H1 (cell line): ENCODE data around the gene ALPL. TPM values are rescaled to one million over a fixed set of nuclear protein-coding genes. Genes with fewer than 3 reads are reported as not detected.

Experiments used
- CTCF ChIA-PET: fragments of 300-600 bp; sonication (Branson Sonifier 250); formaldehyde crosslinking; loops from one replicate; lab custom pipeline; 2021; ENCODE audit not compliant: partially characterized antibody; lab: Charles Lee
- POLR2A ChIA-PET: fragments of 300-600 bp; sonication (Branson Sonifier 250); formaldehyde crosslinking; loops from one replicate; lab custom pipeline; 2021; ENCODE audit warnings: inconsistent platforms; ENCODE audit not compliant: partially characterized antibody; lab: Charles Lee
- DNase-seq, 2 experiments: peaks; one replicate each; pipeline versions ENCODE4 v3.0.0 to v3.0.0-alpha.2; 2010 to 2022; ENCODE audit warnings: low spot score in 2 of 2, low read depth in 1 of 2, mixed read lengths in 1 of 2
- FAIRE-seq: peaks from 2 replicates; lab custom pipeline; 2011; peaks lifted over from hg19 to GRCh38; lab: Jason Lieb, UNC
- H2AFZ ChIP-seq: 2 replicates; pipeline ENCODE4 v1.8.1; 2012; ENCODE audit warnings: low read length, inconsistent platforms
- H2AK5ac ChIP-seq: 2 replicates; pipeline ENCODE4 v1.6.1; 2013; ENCODE audit warnings: low read depth, low read length
- H2BK120ac ChIP-seq: replicated peaks from 2 replicates; pipeline ENCODE3; 2013; ENCODE audit warnings: low read depth, low read length, inconsistent platforms
- H2BK12ac ChIP-seq: 2 replicates; pipeline ENCODE4 v1.6.1; 2013; ENCODE audit warnings: low read depth, low read length
- H2BK15ac ChIP-seq: 2 replicates; pipeline ENCODE4 v1.6.1; 2013; ENCODE audit warnings: low read length
- H2BK20ac ChIP-seq: 2 replicates; pipeline ENCODE4 v1.6.1; 2013; ENCODE audit warnings: low read length
- H2BK5ac ChIP-seq: 2 replicates; pipeline ENCODE4 v1.6.1; 2013; ENCODE audit warnings: low read depth, low read length
- H3K14ac ChIP-seq: 2 replicates; pipeline ENCODE4 v1.6.1; 2013; ENCODE audit warnings: inconsistent platforms; ENCODE audit not compliant: insufficient read length
- H3K18ac ChIP-seq: 2 replicates; pipeline ENCODE4 v1.6.1; 2013; ENCODE audit warnings: low read length; ENCODE audit errors: extremely low read depth
- H3K23ac ChIP-seq: 2 replicates; pipeline ENCODE4 v1.6.1; 2013; ENCODE audit warnings: inconsistent platforms; ENCODE audit not compliant: insufficient read length
- H3K23me2 ChIP-seq: 2 replicates; pipeline ENCODE4 v1.6.1; 2013; ENCODE audit warnings: low read depth, low read length
- H3K27ac ChIP-seq: 2 replicates; pipeline ENCODE4 v1.6.1; 2011; ENCODE audit warnings: low read depth, low read length, inconsistent platforms
- H3K27me3 ChIP-seq, 4 experiments: replicated peaks in 1 of 4; 1 replicate in 1 of 4; 2 replicates in 3 of 4; pipeline versions ENCODE4 v1.6.1 to v1.8.1; 2011 to 2013; ENCODE audit warnings: low read length in 3 of 4, mild to moderate bottlenecking in 3 of 4, inconsistent platforms in 2 of 4, mixed read lengths in 2 of 4, moderate library complexity in 1 of 4; ENCODE audit not compliant: control insufficient read depth in 3 of 4, insufficient read depth in 3 of 4; ENCODE audit errors: extremely low read depth in 1 of 4
- H3K36me3 ChIP-seq, 4 experiments: 2 replicates each; pipeline versions ENCODE4 v1.6.1 to v1.8.1; 2011 to 2013; ENCODE audit warnings: mild to moderate bottlenecking in 4 of 4, low read length in 3 of 4, moderate library complexity in 2 of 4, control low read depth in 1 of 4, inconsistent platforms in 1 of 4; ENCODE audit not compliant: insufficient read depth in 4 of 4, control insufficient read depth in 2 of 4
- H3K4ac ChIP-seq: replicated peaks from 2 replicates; pipeline ENCODE3; 2013; ENCODE audit warnings: low read length, low read depth, mixed read lengths, inconsistent platforms; ENCODE audit not compliant: insufficient read length
- H3K4me1 ChIP-seq, 4 experiments: replicated peaks in 1 of 4; 1 replicate in 1 of 4; 2 replicates in 3 of 4; pipeline versions ENCODE4 v1.6.1 to v1.8.1; 2011 to 2013; ENCODE audit warnings: low read length in 3 of 4, inconsistent platforms in 2 of 4, mixed read lengths in 1 of 4; ENCODE audit not compliant: insufficient read depth in 4 of 4, control insufficient read depth in 3 of 4
- H3K4me2 ChIP-seq, 2 experiments: 2 replicates each; pipeline versions ENCODE4 v1.6.1 to v1.8.1; 2011 to 2013; ENCODE audit warnings: low read depth in 2 of 2, low read length in 2 of 2, control low read depth in 1 of 2, inconsistent platforms in 1 of 2, mild to moderate bottlenecking in 1 of 2; ENCODE audit not compliant: insufficient read depth in 1 of 2
- H3K4me3 ChIP-seq, 4 experiments: fragments of 200-600, 300-600 bp in 1 of 4; sonication (generic), shearing (Covaris generic), sonication (Bioruptor Twin) in 1 of 4; 2 replicates each; pipeline versions ENCODE4 v1.5.1 to v1.8.1; 2011 to 2016; ENCODE audit warnings: low read length in 4 of 4, low read depth in 3 of 4, control low read depth in 2 of 4, inconsistent platforms in 2 of 4, mild to moderate bottlenecking in 2 of 4, mixed read lengths in 1 of 4, moderate library complexity in 1 of 4; ENCODE audit not compliant: insufficient read depth in 2 of 4; ENCODE audit errors: extremely low read depth in 1 of 4
- H3K56ac ChIP-seq: replicated peaks from 2 replicates; pipeline ENCODE3; 2013; ENCODE audit warnings: low read depth, mild to moderate bottlenecking, mixed read lengths, low read length, inconsistent platforms; ENCODE audit not compliant: insufficient read length
- H3K79me1 ChIP-seq: 2 replicates; pipeline ENCODE4 v1.6.1; 2013; ENCODE audit warnings: low read depth, low read length, control low read depth
- H3K79me2 ChIP-seq, 2 experiments: 2 replicates each; pipeline versions ENCODE4 v1.6.1 to v1.8.1; 2012 to 2013; ENCODE audit warnings: low read length in 2 of 2, mild to moderate bottlenecking in 2 of 2, inconsistent platforms in 1 of 2; ENCODE audit not compliant: insufficient read depth in 2 of 2, control insufficient read depth in 1 of 2
- H3K9ac ChIP-seq, 4 experiments: replicated peaks in 1 of 4; 1 replicate in 1 of 4; 2 replicates in 3 of 4; pipeline versions ENCODE4 v1.6.1 to v1.8.1; 2011 to 2013; ENCODE audit warnings: low read depth in 3 of 4, low read length in 3 of 4, control low read depth in 2 of 4, mild to moderate bottlenecking in 2 of 4, moderate library complexity in 2 of 4, inconsistent platforms in 1 of 4; ENCODE audit errors: extremely low read depth in 1 of 4
- H3K9me3 ChIP-seq, 2 experiments: 2 replicates each; pipeline versions ENCODE4 v1.6.1 to v1.8.1; 2012 to 2013; ENCODE audit warnings: mild to moderate bottlenecking in 2 of 2, moderate library complexity in 2 of 2, control low read depth in 1 of 2, inconsistent platforms in 1 of 2, low read depth in 1 of 2, low read length in 1 of 2, mixed read lengths in 1 of 2; ENCODE audit not compliant: insufficient read depth in 2 of 2
- H4K20me1 ChIP-seq, 2 experiments: replicated peaks in 1 of 2; 2 replicates each; pipeline versions ENCODE3 to v1.8.1; 2011 to 2013; ENCODE audit warnings: inconsistent platforms in 2 of 2, low read length in 2 of 2, mild to moderate bottlenecking in 1 of 2; ENCODE audit not compliant: insufficient read depth in 2 of 2, control insufficient read depth in 1 of 2
- H4K5ac ChIP-seq: 2 replicates; pipeline ENCODE4 v1.6.1; 2013; ENCODE audit warnings: low read length, low read depth, mixed read lengths, inconsistent platforms; ENCODE audit not compliant: insufficient read length
- H4K8ac ChIP-seq: 2 replicates; pipeline ENCODE4 v1.8.0; 2013; ENCODE audit warnings: mild to moderate bottlenecking, moderate library complexity, low read length, inconsistent platforms; ENCODE audit not compliant: insufficient read depth; ENCODE audit errors: extremely low read depth
- H4K91ac ChIP-seq: replicated peaks from 2 replicates; pipeline ENCODE3; 2013; ENCODE audit warnings: low read length, mixed read lengths, inconsistent platforms; ENCODE audit not compliant: insufficient read length
- ASH2L ChIP-seq: fragments of 200-600, 300-600 bp; sonication (generic); IDR thresholded peaks from one replicate; pipeline ENCODE4 v1.7.1; 2017; ENCODE audit warnings: low read length
- BCL11A ChIP-seq, 2 experiments: IDR thresholded peaks; one replicate each; pipeline ENCODE4 v1.6.1; 2011; ENCODE audit warnings: low read depth in 2 of 2, low read length in 2 of 2, mild to moderate bottlenecking in 2 of 2
- CBX5 ChIP-seq: fragments of 300-800, 300-1000 bp; sonication (generic); IDR thresholded peaks from 2 replicates; pipeline ENCODE4 v1.7.1; 2016; ENCODE audit warnings: antibody characterized with exemption, low read length, low read depth
- CBX8 ChIP-seq: fragments of 300-800, 300-1000 bp; sonication (generic); IDR thresholded peaks from 2 replicates; pipeline ENCODE4 v1.7.1; 2016; ENCODE audit warnings: low read depth, low read length, borderline replicate concordance
- CEBPB ChIP-seq: IDR thresholded peaks from 2 replicates; pipeline ENCODE4 v1.6.1; 2012; ENCODE audit warnings: low read depth, low read length
- CTBP2 ChIP-seq: IDR thresholded peaks from 2 replicates; pipeline ENCODE4 v1.7.0; 2011; ENCODE audit warnings: borderline replicate concordance, mild to moderate bottlenecking, moderate library complexity, mixed read lengths, low read length; ENCODE audit not compliant: insufficient read depth, insufficient read length
- JUND ChIP-seq: IDR thresholded peaks from 2 replicates; pipeline ENCODE4 v1.6.1; 2011; ENCODE audit warnings: mild to moderate bottlenecking, improper control_type of control experiment, low read length
- KDM4A ChIP-seq: IDR thresholded peaks from one replicate; pipeline ENCODE4 v1.7.1; 2012; ENCODE audit warnings: low read depth, mild to moderate bottlenecking, moderate library complexity, low read length, inconsistent platforms; ENCODE audit not compliant: severe bottlenecking
- RAD21 ChIP-seq, 2 experiments: IDR thresholded peaks in 1 of 2; conservative IDR thresholded peaks in 1 of 2; 2 replicates each; pipeline ENCODE4 v1.6.1; 2011; ENCODE audit warnings: low read depth in 2 of 2, low read length in 2 of 2, improper control_type of control experiment in 1 of 2, inconsistent platforms in 1 of 2, mild to moderate bottlenecking in 1 of 2, moderate library complexity in 1 of 2
- SIX5 ChIP-seq: IDR thresholded peaks from 2 replicates; pipeline ENCODE4 v1.6.1; 2011; ENCODE audit warnings: mild to moderate bottlenecking, low read depth, low read length
- SUZ12 ChIP-seq: fragments of 200-600 bp; sonication (generic); IDR thresholded peaks from 2 replicates; pipeline ENCODE4 v1.6.1; 2012; ENCODE audit warnings: mild to moderate bottlenecking, inconsistent platforms, low read length, moderate library complexity, mixed read lengths
- TEAD4 ChIP-seq: IDR thresholded peaks from 2 replicates; pipeline ENCODE4 v1.6.1; 2012; ENCODE audit warnings: low read depth, low read length, inconsistent platforms, mixed read lengths
- WGBS, 2 experiments: shearing (Covaris generic) in 1 of 2; methylation state at CpG; one replicate each; pipeline versions ENCODE4 v1.1.6 to v1.1.7; 2013 to 2015; ENCODE audit warnings: low lambda C conversion rate in 2 of 2, mixed read lengths in 2 of 2, inconsistent platforms in 1 of 2, low coverage in 1 of 2, missing lambda C conversion rate in 1 of 2; ENCODE audit not compliant: insufficient replicate concordance in 2 of 2, insufficient coverage in 1 of 2, insufficient read length in 1 of 2; ENCODE audit errors: extremely low coverage in 1 of 2, missing lambda C conversion rate in 1 of 2; 5-methylcytosine and 5-hydroxymethylcytosine counted together
- polyA plus RNA-seq, 7 experiments: library from polyadenylated mRNA; depleted of rRNA in 3 of 7; stranded (reverse) in 5 of 7; unstranded in 2 of 7; fragments of >200 nt in 5 of 7; fragments of 200-250 nt in 2 of 7; gene quantifications; 1 replicate in 5 of 7; 2 replicates in 1 of 7; 4 replicates in 1 of 7; pipeline versions ENCODE4 v1.2.1 to v1.2.3, GENCODE V29; 2011 to 2013; ENCODE audit warnings: missing spikeins in 2 of 7, mixed read lengths in 2 of 7
- total RNA-seq: library from RNA; stranded (reverse); fragmentation: NEBNext Ultra II Directional; extraction: Animal tissue kit (Norgen Biotek cat#: 25700); gene quantifications from 2 replicates; pipeline ENCODE4 v1.2.1, GENCODE V29; 2021
- TF ChIP-seq, protein P1 (sequence below): IDR thresholded peaks from 2 replicates; pipeline ENCODE4 v1.6.1; 2012; ENCODE audit warnings: low read length, inconsistent platforms

ALPL gene
- total and polyA plus RNA-seq, 2 of the 8 experiments (the other 6 are each of a cell fraction or from before 2014, with no cell fraction given) = 175 to 362 TPM

DNA sequence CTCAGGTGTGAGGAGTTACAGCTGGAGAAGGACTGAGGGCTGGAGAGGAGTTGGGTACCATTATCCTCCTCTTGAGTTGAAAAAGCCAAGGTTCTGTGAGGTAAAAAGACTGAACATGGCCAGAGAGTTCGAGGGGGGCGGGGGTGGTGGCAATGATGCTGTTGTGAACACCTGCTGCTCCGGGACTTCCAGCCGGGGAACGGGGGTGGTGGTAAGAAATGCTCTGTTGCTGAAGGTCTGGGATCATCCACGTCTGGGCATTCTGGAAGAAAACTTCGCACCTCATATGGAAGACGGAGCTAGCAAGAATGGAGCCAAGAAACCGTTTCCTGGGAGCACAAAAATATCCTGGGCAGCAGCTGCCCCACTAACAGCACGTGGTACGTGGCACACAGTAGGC is 20.1 kb upstream of the ALPL start:
- Histone ChIP-seq H4K91ac (no peak overlapping the region), H3K4me1 (peaks cover 5 to 8% (median 7%) of the 10 kb centered on the region in 4 experiments; a peak in 5 of 7 replicates), H3K27me3 (no peaks in the 10 kb centered on the region), H2AK5ac (no peak overlapping the region), H2BK5ac (no peak overlapping the region), H3K27ac (no peak overlapping the region), H2BK15ac (no peak overlapping the region), H2BK12ac (no peak overlapping the region), H3K9me3 (no peaks in the 10 kb centered on the region), H3K4me2 (no peak overlapping the region), H4K8ac (no peak overlapping the region), H3K56ac (no peak overlapping the region), H3K4me3 (no peak overlapping the region), H3K79me2 (no peaks in the 10 kb centered on the region), H3K14ac (no peak overlapping the region), H3K4ac (no peak overlapping the region), H4K5ac (no peak overlapping the region), H4K20me1 (no peaks in the 10 kb centered on the region), H3K79me1 (no peaks in the 10 kb centered on the region), H3K9ac (no peak overlapping the region), H2BK20ac (no peak overlapping the region), H3K23ac (no peak overlapping the region), H2BK120ac (no peak overlapping the region), H3K36me3 (no peaks in the 10 kb centered on the region), H3K18ac (no peak overlapping the region), H3K23me2 (no peaks in the 10 kb centered on the region; the same call in 1 of the 2 replicates), H2AFZ (0 out of 2 replicates have a peak overlapping the region, but pooled peaks have one; percentile 39)
- WGBS, 2 experiments = 82% methylated on average over 11 of the region's 11 CpGs; no CpG with 5 or more reads in 1 of the 2 experiments
- ChIA-PET CTCF (interaction anchor here (0.6 to 5.7 kb wide), 9 partner anchors 15 to 220 kb away, joined by 3 to 72 read pairs (median 5); no protein-coding TSS in a partner anchor), POLR2A (no interaction called here)
- no peak for FAIRE-seq
- no peak for DNase-seq
- TF ChIP-seq CBX8 = no peak
- TF ChIP-seq ASH2L = no peak
- TF ChIP-seq CTBP2 = no peak
- no peak for TF ChIP-seq CBX5
- no peak for TF ChIP-seq KDM4A
- TF ChIP-seq CEBPB = no peak
- no peak for TF ChIP-seq TEAD4
- TF ChIP-seq RAD21 (IDR thresholded peaks at IDR 0.05 in 1 of 2, conservative IDR thresholded peaks at IDR 0.05 in 1 of 2; ENCODE audit: low read depth in 2 of 2, low read length in 2 of 2) = no peak
- TF ChIP-seq JUND = no peak
- TF ChIP-seq, protein P1, sequence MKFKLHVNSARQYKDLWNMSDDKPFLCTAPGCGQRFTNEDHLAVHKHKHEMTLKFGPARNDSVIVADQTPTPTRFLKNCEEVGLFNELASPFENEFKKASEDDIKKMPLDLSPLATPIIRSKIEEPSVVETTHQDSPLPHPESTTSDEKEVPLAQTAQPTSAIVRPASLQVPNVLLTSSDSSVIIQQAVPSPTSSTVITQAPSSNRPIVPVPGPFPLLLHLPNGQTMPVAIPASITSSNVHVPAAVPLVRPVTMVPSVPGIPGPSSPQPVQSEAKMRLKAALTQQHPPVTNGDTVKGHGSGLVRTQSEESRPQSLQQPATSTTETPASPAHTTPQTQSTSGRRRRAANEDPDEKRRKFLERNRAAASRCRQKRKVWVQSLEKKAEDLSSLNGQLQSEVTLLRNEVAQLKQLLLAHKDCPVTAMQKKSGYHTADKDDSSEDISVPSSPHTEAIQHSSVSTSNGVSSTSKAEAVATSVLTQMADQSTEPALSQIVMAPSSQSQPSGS = no peak
- TF ChIP-seq SUZ12 = no peak
- no peak for TF ChIP-seq BCL11A (IDR thresholded peaks at IDR 0.05; ENCODE audit: low read depth in 2 of 2, low read length in 2 of 2)
- TF ChIP-seq SIX5 = no peak
